DOHH2 (cell line): ENCODE measurements around the gene PYGM.

Experiments used
- H3F3A ChIP-seq: fragments of 200-600 bp; sonication (generic), shearing (Covaris generic); 2 replicates; pipeline ENCODE4 v1.6.0; 2016; ENCODE audit warnings: antibody characterized with exemption, mild to moderate bottlenecking; ENCODE audit not compliant: control insufficient read depth, insufficient read depth
- H3K27ac ChIP-seq: fragments of 200-600 bp; sonication (generic); 2 replicates; pipeline ENCODE4 v1.5.1; 2014; ENCODE audit warnings: low read depth, mild to moderate bottlenecking, low read length, moderate library complexity
- H3K27me3 ChIP-seq: fragments of 200-600 bp; sonication (generic); 2 replicates; pipeline ENCODE4 v1.6.1; 2014; ENCODE audit warnings: mild to moderate bottlenecking, low read length, mixed read lengths; ENCODE audit not compliant: control insufficient read depth
- H3K36me3 ChIP-seq: fragments of 200-600 bp; sonication (generic); 2 replicates; pipeline ENCODE4 v1.6.1; 2014; ENCODE audit warnings: mild to moderate bottlenecking, low read length, moderate library complexity, mixed read lengths; ENCODE audit not compliant: control insufficient read depth
- H3K4me1 ChIP-seq: fragments of 200-600 bp; sonication (generic); 2 replicates; pipeline ENCODE4 v1.6.1; 2014; ENCODE audit warnings: mild to moderate bottlenecking, low read length, mixed read lengths; ENCODE audit not compliant: control insufficient read depth
- H3K4me2 ChIP-seq: fragments of 200-600 bp; sonication (generic); 2 replicates; pipeline ENCODE4 v1.6.0; 2014; ENCODE audit warnings: mild to moderate bottlenecking, low read length, moderate library complexity
- H3K4me3 ChIP-seq: fragments of 200-600 bp; sonication (generic); 2 replicates; pipeline ENCODE4 v1.5.1; 2014; ENCODE audit warnings: mild to moderate bottlenecking, low read length, mixed read lengths
- H3K79me2 ChIP-seq: fragments of 200-600 bp; sonication (generic); 2 replicates; pipeline ENCODE4 v1.6.1; 2014; ENCODE audit warnings: mild to moderate bottlenecking, low read length, mixed read lengths; ENCODE audit not compliant: control insufficient read depth
- H3K9me2 ChIP-seq: fragments of 200-600 bp; sonication (generic); replicated peaks from 2 replicates; pipeline ENCODE4 v1.6.1; 2014; ENCODE audit warnings: mild to moderate bottlenecking, low read length, mixed read lengths; ENCODE audit not compliant: control insufficient read depth
- H3K9me3 ChIP-seq: fragments of 200-600 bp; sonication (generic); 2 replicates; pipeline ENCODE4 v1.6.1; 2014; ENCODE audit warnings: antibody characterized with exemption, low read length, mixed read lengths; ENCODE audit not compliant: control insufficient read depth, insufficient read depth
- H4K20me1 ChIP-seq: fragments of 200-600 bp; sonication (generic); 2 replicates; pipeline ENCODE4 v1.6.0; 2014; ENCODE audit warnings: low read depth, mild to moderate bottlenecking, antibody characterized with exemption, low read length, moderate library complexity; ENCODE audit not compliant: control insufficient read depth, insufficient read depth
- CTCF ChIP-seq: fragments of 200-600 bp; sonication (generic); IDR thresholded peaks from one replicate; pipeline ENCODE4 v1.5.1; 2014; ENCODE audit warnings: antibody characterized with exemption, mild to moderate bottlenecking, low read depth, low read length; ENCODE audit not compliant: poor library complexity, severe bottlenecking
- EZH2phosphoT487 ChIP-seq: fragments of 200-600 bp; sonication (generic); IDR thresholded peaks from 2 replicates; pipeline ENCODE4 v1.6.1; 2017; ENCODE audit warnings: borderline replicate concordance, mild to moderate bottlenecking, antibody characterized with exemption, low read length, moderate library complexity, mixed read lengths

PYGM gene

GRCh38 chr11:64765851-64766665, 6.3 kb upstream of the PYGM start:
- Histone ChIP-seq H3K4me2 (no peak overlapping the region), H3K4me3 (no peak overlapping the region), H3K27me3 (no peaks in the 10 kb centered on the region), H4K20me1 (peaks cover 52% of the 10 kb centered on the region), H3F3A (peaks cover 75% of the 10 kb centered on the region), H3K4me1 (peaks cover 75% of the 10 kb centered on the region), H3K9me2 (no peaks in the 10 kb centered on the region), H3K36me3 (peaks cover 93% of the 10 kb centered on the region), H3K27ac (no peak overlapping the region), H3K9me3 (no peaks in the 10 kb centered on the region), H3K79me2 (peaks cover 47% of the 10 kb centered on the region)
- no peak for TF ChIP-seq EZH2phosphoT487
- TF ChIP-seq CTCF = no peak

- H3K4me3 ChIP-seq = no peak overlapping the region
- H3K4me2 ChIP-seq = no peak overlapping the region
- H4K20me1 ChIP-seq = peaks cover 46% of the 10 kb centered on the region
- no peak overlapping the region for H3K27ac ChIP-seq
- no peaks in the 10 kb centered on the region for H3K27me3 ChIP-seq
- peaks cover 86% of the 10 kb centered on the region for H3K36me3 ChIP-seq
- no peaks in the 10 kb centered on the region for H3K9me2 ChIP-seq
- peaks cover 75% of the 10 kb centered on the region for H3F3A ChIP-seq
- no peaks in the 10 kb centered on the region for H3K9me3 ChIP-seq
- TF ChIP-seq CTCF = no peak
- TF ChIP-seq EZH2phosphoT487 = no peak
- H3K4me1 ChIP-seq = peaks cover 76% of the 10 kb centered on the region
- peaks cover 40% of the 10 kb centered on the region for H3K79me2 ChIP-seq
Measured at GRCh38 chr11:64765291-64765850, 5.6 kb upstream of the PYGM start.

GRCh38 chr11:64764753-64765152, 5.0 kb upstream of the PYGM start:
- H3K9me3 ChIP-seq = no peaks in the 10 kb centered on the region
- 0 out of 2 replicates have a peak overlapping the region, but pooled peaks have one; percentile 0 for H3K4me2 ChIP-seq
- no peaks in the 10 kb centered on the region for H3K27me3 ChIP-seq
- peak overlapping the region; percentile 45; the same call in 1 of the 2 replicates for H3K27ac ChIP-seq
- H3F3A ChIP-seq = peaks cover 72% of the 10 kb centered on the region
- no peak for TF ChIP-seq CTCF
- H3K9me2 ChIP-seq = no peaks in the 10 kb centered on the region
- peaks cover 34% of the 10 kb centered on the region for H3K79me2 ChIP-seq
- H3K36me3 ChIP-seq = peaks cover 80% of the 10 kb centered on the region
- peaks cover 83% of the 10 kb centered on the region for H3K4me1 ChIP-seq
- no peak overlapping the region for H3K4me3 ChIP-seq
- peaks cover 42% of the 10 kb centered on the region for H4K20me1 ChIP-seq
